Stimulated activated CD4-positive, alpha-beta T cell treated with anti-CD3 and anti-CD28 coated beads, Interleukin-12 subunit alpha, Interleukin-12 subunit beta, amount 100 ng/mL, for 24 hours (primary cell): ENCODE data around the gene MDFIC.

Experiments
- DNase-seq, 2 experiments: peaks; one replicate each; pipeline ENCODE4 v3.0.0-alpha.2; 2020; ENCODE audit warnings: low read depth in 2 of 2

MDFIC gene

DNA sequence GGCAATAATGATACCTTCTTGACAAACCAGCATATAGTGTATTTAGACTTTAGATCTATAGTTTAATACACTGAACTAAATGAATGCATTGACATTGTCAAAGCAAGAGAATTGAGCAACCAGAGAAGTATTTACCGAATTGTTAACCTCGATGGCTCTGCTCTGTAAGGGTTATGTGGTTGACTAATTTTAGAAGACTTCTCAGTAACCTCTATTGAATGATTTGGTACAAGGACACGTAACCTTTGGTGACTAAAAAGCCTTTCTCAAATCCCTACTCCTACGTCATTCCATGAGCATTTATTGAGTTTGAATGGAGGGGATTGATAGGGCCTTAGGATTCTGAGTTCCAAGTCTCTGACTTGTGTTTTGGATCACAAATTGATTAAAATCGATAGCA lies 67.6 kb downstream of the MDFIC start:
- DNase-seq = no peak

DNA sequence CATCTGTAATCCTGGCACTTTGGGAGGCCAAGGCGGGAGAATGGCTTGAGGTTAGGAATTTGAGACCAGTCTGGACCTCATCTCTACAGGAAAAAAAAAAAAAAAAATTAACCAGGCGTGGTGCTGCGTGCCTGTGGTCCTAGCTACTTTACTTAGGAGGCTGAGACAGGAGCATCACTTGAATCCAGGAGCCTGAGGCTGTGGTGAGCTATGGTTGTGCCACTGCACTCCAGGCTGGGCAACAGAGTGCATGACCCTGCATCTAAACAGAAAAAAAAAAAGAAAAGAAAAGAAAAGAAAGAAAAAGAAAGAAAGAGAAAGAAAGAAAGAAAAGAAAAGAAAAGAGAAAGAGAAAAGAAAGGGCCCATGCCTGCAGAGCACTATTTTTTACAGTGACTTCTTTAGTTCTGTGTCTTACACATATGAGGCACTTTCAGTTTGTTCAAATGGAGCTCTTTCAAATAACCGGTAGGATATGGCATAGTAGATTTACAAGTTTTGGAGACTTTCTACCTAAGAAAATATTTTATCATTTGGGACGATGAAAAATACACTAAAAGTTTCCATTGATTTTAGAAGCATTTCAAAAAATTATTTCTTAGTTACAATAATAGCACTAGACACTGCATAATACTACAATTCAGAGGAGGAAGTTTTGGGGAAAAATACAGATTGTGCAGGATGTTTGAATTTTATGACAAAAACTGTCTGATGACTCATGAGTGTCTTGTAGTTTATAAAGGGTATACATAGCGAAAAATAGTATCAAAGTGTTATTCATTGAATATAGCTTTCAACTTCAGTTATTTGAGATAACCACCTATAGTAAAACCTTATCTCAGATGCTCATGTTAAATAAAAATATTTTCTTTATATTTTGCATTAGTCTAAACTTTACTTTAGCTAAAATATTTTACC lies 75.9 kb downstream of the MDFIC start:
- no peak for DNase-seq

DNA sequence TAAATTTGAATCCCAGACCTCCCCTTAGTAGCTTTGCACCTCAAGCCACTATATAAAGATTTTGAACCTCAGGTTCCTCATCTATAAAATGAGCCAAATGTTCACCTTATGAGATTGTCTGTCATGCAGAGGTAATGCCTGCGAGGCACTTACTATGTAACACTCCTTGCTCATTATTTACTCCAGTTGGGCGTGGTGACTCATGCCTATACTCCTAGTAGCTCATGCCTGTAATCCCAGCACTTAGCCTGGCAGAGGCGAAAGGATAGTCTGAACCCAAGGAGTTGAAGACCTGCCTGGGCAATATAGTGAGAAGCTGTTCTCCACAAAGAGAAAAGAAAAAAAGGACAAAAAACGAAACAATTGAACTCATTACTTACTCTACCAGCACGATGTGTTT lies 82.2 kb downstream of the MDFIC start:
- DNase-seq = no peak

DNA sequence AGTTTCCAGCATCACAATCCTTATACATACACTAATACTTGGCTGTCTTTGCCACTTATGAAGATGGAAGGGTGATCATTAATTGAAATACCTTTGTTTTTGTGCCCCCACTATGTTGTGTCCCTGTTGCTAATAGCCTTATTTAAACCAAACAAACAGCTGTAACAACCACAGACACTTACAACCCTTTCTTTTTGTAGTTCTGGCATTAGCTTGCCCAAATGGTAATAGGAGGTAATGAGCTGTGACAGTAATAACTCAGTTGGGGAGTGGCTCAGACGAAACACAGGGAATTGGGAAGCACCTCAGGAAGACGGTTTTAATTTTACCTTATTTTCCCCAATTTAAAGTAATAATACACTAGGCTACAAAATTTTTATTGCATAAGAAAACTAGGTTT lies 83.4 kb downstream of the MDFIC start:
- DNase-seq = no peak

DNA sequence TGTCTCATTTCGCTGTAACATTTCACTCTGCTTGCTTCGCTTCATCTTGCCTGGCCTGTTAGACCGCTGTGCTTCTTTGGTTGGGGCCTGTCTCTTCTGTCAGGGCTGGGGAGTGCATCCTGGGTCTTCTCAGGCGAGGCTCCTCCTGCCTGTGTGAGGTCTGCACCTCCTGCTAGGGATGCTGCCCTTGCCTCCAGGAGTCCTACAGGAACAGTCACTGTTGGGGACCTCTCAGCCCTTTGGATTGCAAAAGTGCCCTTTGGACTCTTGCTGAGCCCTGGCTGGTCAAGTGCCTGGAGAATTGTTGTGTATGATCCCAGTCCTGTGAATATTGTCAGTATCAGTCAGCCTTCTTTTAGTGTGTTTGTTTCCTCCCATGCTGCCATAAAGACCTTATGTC lies 84.1 kb downstream of the MDFIC start:
- DNase-seq = no peak

DNA sequence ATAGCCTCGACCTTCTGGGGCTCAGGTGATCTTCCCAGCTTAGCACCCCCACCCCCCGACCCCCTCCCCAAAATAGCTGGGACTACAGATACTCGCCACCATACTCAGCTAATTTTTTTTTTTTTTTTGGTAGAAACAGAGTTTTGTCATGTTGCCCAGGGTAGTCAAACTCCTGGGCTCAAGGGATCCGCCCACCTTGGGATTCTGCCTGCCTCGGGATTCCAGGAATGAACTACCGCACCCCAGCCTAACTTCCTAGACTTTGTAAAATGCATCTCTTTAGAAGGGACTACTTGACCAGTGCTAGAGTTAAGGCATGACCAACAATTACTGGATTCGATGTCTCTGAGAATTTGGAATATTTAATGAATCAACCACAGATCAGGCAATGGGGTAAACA lies 85.9 kb downstream of the MDFIC start:
- no peak for DNase-seq

DNA sequence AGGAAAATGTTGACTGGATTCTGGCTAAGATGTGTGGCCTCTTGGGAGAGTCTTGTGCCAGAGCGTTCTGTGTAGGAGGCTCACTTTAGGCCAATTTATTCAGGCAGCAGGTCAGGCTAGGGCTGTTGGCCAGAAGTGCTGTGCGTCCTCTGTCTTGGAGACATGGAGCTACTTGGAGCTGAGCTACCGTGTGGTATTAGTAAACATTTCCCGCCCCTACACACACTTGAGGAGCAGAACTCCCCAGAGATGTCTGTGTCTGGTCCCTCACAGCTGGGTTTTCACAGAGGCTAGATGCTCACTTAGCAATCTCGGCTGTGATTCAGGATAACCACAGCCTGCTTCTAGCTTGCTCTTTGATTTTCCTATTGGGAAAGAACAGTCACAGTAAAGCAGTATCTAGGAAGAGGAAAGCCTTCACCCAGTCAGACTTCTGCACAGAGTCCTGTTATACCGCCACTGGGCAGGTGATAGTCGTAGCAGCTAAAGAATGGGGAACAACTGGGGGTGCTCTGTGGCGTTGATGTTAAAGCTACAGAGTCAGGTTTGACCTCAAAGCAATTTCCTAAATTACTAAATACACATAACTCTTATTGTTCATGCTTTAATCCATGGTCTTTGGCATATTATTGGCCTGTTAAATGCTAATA lies 86.7 kb downstream of the MDFIC start:
- DNase-seq = no peak

DNA sequence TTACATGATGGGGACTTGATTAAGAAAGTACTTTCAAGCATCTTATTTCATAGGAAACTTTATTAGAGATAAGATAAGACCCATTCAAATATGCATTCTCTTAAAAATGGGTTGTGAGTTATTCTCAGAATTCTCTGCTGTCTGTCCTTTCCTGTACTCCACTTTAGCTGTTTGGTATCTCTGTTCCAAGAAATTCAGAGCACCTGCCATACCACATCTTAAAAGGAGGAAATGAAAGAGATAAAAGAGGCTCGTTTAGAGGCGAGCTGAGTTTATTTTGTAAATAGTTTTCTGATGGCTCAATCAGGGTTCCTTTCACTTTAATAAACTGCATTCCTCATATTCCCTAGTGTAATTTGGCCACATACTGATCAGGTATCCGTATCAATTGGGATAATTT lies 87.2 kb downstream of the MDFIC start:
- DNase-seq = no peak

DNA sequence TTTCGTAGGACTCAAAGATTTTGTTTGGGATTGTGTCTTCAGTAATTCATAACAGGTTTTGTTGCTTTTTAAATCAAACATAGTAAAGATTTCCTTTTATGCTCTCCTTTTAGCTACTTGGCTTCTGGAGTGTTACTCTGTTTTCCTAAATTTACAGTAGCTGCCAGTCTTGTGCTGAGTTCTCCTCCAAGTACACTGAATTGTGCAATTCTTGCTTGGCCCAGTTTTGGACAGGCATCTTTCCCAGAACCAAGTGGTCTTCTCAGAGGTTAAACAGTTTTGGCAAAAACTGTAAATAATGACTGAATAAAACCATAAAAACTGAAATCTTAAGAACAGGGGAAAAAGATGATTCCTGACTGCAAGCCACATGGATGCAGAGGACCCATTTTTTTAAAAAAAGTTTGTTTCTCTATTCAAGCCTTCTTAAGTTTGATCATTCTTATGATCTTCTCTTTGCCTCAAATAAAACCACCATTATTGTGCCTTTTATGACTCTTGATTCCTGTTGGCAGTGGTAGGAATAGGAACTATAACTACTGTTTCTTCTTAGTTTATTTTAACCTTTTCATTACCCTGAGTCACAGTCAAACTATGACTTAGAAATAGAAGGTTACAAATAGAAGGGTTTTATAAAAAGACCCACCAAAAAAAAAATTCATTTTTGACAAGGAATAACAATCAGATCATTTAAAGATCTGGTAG lies 88.0 kb downstream of the MDFIC start:
- DNase-seq = no peak

DNA sequence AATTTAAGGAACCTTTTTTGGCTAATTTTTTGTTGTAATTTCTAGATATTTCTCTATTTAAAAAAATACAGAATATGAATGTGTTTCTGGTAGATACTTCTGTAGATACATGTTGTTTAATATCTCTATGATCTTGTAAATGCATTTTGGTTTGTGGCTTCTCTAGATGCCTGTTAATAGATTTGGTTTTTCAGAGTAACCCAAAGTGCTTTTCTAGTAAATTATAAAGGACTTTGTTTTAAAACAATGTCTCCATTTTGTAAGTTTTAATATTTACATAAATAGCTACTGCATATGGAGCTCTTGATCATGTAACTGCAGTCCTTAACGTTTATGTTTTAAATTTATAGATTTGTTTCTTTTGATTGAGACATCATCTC lies 88.5 kb downstream of the MDFIC start:
- no peak for DNase-seq

DNA sequence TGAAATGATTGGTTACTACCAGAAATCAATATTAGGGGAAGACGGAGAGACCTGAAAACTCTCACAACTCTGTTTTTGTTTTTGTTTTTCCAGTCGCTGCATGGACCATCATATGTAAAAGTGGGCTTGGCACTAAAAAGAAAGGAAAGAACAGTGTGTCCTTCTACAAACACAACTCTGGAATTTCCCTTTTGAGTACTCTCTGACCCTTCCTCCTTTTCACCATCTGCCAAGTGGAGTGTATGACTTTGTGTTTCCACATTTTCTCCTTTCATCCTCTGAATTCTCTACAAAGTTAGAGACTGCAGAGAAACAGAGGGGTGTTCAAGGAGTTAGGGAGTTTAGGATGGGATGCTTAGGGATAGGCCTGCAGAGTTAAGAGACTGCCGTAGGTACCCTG lies 92.0 kb downstream of the MDFIC start:
- no peak for DNase-seq

DNA sequence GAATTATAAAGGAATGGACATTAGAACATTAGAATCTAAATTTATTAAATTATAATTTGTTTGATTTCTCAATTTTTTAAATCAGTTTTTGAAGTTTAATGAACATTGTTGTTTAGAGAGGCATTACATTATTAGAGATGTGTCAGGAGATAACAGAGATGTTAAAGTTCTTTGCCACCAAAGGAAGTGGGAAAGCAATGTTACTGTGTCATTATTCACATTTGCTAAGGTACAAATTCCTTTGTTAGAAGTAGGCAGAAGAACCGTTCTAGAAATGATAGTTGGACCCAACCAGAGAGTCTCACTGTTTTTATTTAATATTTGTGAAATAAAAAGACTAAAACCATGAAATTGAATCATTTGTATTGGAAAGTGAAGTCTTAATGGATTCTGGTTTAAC lies 92.9 kb downstream of the MDFIC start:
- DNase-seq = no peak

DNA sequence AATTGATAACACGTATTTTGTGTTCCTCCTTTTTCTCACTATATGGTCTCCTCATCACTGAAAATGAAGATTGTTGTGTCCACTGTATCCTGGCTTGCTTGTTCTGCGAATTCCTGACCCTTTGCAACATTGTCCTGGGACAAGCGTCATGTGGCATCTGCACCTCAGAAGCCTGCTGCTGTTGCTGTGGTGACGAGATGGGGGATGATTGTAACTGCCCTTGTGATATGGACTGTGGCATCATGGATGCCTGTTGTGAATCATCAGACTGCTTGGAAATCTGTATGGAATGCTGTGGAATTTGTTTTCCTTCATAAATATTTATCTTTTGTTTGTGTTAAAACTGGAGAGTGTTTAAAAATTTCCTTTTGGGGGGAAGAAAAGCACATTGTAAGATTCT lies 93.7 kb downstream of the MDFIC start:
- no peak for DNase-seq

DNA sequence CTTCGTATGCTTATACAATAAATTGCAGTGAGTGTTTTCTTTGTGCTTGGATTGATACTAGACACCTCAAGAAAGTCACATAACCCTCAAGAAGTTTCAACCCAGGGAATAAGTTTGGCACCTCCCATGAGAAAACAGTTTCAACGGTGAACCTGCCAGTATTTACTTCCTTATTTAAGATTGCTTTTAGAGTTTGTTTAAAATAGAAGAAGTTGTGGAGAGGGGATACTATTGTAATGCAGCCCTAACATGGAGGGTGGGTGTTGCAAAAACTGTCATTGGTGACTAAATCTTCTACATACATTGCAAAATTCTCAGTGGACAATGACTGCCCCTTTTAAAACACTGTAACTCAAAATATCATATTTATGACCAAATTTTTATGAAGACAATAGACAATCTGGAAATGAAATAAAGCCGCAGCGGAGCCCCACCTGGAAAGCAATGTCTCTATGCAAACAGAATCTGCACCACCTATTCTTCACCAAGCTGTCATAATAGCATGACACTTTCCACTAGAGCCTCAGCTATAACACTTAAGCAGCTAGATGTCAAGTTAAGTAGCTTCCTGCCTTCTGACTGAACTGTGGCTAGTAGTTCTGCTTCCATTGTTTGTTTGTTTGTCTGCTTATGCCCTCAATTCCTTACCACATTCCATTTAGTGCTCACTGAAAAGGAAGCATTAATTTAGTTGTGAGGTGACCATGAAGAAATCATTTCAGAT lies 98.2 kb downstream of the MDFIC start:
- DNase-seq = no peak

DNA sequence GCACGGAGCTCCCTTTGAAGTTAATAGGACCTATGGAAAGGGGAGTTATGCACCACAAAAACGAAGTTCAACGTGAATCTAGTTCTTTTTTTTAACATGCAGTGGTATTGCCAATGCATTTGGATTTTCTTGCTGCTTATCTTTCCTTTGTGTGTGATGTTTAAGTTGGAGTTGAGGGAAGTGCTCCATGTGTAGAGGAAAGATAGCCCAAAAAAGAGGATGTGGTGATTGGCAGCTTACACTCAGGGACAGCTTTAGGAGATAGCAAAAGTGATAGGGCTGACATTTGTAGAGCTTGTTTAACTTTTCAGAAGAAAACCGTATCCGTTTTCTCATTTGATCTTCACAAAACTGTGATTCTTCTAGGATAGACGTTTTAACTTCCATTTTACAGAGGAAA lies 101.3 kb downstream of the MDFIC start:
- no peak for DNase-seq

DNA sequence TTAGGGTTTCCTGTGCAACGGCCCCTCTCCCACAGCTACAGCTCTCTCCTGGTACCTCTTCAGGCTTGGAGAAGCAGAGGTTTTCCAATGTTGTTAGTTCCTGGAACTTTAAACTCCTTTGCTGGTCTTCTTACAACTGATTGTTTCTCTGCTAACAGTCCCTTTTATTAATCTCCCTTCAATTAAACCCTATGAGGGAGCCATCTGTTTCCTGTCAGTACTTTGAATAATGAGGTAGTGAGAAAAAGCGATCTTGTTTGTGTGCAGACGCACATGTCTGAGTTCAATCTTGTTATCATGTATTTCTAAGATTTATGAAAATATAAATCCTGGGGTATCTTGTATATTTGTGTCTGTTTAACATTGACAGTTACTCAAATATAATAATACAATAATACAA lies 102.4 kb downstream of the MDFIC start:
- DNase-seq = no peak

DNA sequence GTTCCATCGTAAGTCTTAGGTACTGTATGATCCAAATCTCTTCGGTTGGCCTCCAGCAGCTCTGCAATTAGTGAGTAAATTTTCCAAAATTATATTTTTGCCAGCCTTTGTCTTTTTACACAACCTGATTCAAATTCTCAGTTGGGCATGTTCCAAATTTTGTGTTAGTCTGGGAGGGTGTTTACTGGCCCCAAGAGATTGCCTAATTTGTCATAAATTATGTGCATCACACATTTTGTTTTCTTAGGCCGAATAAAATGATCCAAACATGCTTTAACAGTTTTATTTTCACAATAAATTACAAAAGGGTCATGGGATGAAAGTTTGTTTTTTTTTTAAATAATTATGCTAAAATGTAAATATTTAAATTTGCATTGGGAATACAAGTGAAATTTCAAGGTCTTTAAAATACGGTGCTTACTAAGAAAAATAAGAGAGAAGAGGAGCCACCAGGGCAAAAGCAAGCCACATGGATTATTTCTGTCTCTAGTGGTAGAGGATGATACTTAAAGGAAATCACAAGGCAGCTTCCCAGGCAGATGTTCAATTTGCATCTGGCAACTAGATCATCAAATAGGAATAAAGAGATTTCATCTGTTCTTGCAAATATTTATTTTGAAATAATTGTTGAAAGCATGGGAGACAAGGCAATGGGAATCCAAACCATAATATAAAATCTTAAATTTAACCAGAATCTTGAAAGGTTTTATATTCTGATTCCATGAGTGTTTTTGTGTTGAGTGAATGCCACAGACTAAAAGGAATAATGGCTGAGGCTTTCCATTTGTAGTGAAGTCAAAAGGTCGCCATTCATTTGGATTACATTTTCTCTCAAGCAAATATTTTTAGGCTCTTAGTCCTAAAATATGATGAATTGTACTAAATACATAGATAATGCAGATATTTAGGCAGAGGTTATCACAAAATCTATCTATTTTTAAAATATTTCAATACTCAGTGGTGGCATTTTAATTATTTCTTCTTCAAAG lies 111.1 kb downstream of the MDFIC start:
- DNase-seq = no peak

DNA sequence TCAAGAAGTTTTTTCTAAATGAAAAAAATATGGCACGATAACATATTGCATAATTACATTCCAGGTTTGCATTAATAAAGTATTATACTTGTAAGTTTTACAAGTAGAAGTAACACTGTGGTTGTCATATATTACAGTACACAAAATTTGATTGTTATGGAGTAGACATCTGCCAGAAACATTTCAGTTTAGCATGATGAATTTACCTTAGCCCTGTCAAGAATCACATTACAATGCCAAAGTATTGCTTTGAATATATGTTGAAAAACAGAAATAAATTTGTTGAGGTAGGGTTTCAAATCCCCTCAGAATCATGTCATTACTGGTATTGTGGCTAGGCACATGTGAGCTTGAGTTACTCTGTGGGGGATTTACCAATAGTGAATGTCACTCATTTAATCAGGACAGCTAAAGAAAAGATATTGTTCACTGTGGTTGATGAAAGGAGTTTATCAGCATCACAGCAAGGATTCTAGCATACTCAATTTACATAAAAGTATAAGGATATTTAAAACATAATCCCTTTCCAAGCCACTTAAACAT lies 112.1 kb downstream of the MDFIC start:
- no peak for DNase-seq

DNA sequence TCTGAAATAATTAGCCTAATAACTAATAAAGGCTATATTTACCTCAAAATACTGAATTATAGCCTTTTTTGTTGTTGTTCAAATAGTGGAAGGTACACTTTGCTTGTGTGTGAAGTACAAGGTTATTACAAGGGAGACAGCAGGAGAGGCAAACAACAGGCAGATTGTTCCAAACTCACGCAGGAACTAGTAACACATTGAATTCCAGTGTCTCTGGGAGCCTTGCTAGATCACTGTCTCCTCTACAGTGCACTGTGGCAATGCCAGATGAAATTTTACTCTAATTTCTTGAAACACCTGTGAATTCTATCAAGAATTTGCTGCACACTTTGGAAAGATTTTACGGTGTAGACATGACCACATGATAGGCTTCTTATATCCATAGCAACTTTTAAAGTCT lies 112.6 kb downstream of the MDFIC start:
- no peak for DNase-seq

DNA sequence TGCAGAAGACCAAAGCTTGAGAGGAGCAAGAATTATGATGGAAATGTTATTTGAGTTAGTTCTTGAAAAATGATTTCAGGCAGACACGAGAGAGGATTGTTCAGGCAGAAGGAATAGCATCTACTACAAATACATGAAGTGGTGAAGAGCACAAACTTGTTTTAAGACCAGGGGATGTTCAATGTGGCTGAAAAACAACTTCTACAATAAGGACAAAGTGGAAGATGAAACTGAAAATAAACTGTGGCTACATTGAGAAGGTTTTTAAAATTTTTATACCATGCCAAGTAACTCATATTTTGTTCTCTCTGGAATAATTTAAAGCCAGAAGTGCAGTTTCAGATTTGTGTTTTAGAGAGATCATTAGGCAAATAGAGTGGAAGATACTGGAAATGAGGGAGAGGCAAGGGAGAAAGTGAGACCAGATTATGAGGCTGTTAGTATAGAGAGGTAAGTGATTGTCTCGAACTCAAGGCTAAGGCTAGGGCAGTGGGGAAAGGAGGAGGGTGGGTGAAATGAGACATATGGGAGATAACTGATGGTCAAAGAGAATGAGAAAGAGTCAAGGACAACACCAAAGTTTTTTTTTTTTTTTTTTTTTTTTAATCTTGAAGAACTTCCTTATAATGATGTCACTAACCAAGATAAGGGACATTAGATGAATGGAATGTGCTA lies 115.4 kb downstream of the MDFIC start:
- no peak for DNase-seq
